Liver (tissue), 9 donors: Measurements from ENCODE around the gene GBGT1. TPM values are rescaled to one million over a fixed set of nuclear protein-coding genes. Genes with fewer than 3 reads are reported as not detected.

Experiments used
- DNase-seq: peaks from one replicate; pipeline ENCODE4 v3.0.0-alpha.2; 2017; ENCODE audit warnings: low spot score
- H3K27ac ChIP-seq, 2 donors: one replicate each; pipeline ENCODE4 v1.7.0; 2013; ENCODE audit warnings: inconsistent platforms in 2 of 2, low read length in 2 of 2, control low read depth in 1 of 2, low read depth in 1 of 2, mild to moderate bottlenecking in 1 of 2
- H3K27me3 ChIP-seq, 4 donors: one replicate each; pipeline versions ENCODE4 v1.6.1 to v1.7.0; 2013; ENCODE audit warnings: low read length in 3 of 4, inconsistent platforms in 1 of 4, mild to moderate bottlenecking in 1 of 4, moderate library complexity in 1 of 4; ENCODE audit not compliant: control insufficient read depth in 4 of 4, insufficient read depth in 4 of 4
- H3K36me3 ChIP-seq, 4 donors: one replicate each; pipeline versions ENCODE4 v1.6.1 to v1.7.0; 2013; ENCODE audit warnings: low read length in 3 of 4, mild to moderate bottlenecking in 3 of 4, low read depth in 1 of 4, moderate library complexity in 1 of 4; ENCODE audit not compliant: control insufficient read depth in 4 of 4, insufficient read depth in 3 of 4
- H3K4me1 ChIP-seq, 4 donors: one replicate each; pipeline versions ENCODE4 v1.6.1 to v1.7.0; 2013; ENCODE audit warnings: low read length in 3 of 4, mild to moderate bottlenecking in 3 of 4, moderate library complexity in 1 of 4; ENCODE audit not compliant: control insufficient read depth in 4 of 4, insufficient read depth in 4 of 4
- H3K4me3 ChIP-seq, 3 donors: one replicate each; pipeline versions ENCODE4 v1.6.1 to v1.7.0; 2013; ENCODE audit warnings: low read length in 3 of 3, control low read depth in 1 of 3, low read depth in 1 of 3, mild to moderate bottlenecking in 1 of 3
- H3K9ac ChIP-seq, 2 donors: one replicate each; pipeline ENCODE4 v1.7.0; 2013; ENCODE audit warnings: low read length in 2 of 2, mild to moderate bottlenecking in 2 of 2, moderate library complexity in 2 of 2, control low read depth in 1 of 2, low read depth in 1 of 2
- H3K9me3 ChIP-seq, 4 donors: one replicate each; pipeline versions ENCODE4 v1.6.1 to v1.7.0; 2013; ENCODE audit warnings: low read length in 3 of 4; ENCODE audit not compliant: control insufficient read depth in 4 of 4
- EGR1 ChIP-seq, 2 donors: IDR thresholded peaks; 2 replicates each; pipeline ENCODE4 v1.6.1; 2016 to 2018; ENCODE audit warnings: antibody characterized with exemption in 2 of 2, low read depth in 2 of 2
- FOXA1 ChIP-seq: IDR thresholded peaks from 2 replicates; pipeline ENCODE4 v1.6.1; 2016; ENCODE audit warnings: antibody characterized with exemption
- FOXA2 ChIP-seq: IDR thresholded peaks from 2 replicates; pipeline ENCODE4 v1.6.1; 2016; ENCODE audit warnings: antibody characterized with exemption
- GABPA ChIP-seq, 2 donors: IDR thresholded peaks in 1 of 2; conservative IDR thresholded peaks in 1 of 2; 2 replicates each; pipeline ENCODE4 v1.6.1; 2016; ENCODE audit warnings: antibody characterized with exemption in 2 of 2, mild to moderate bottlenecking in 1 of 2, moderate library complexity in 1 of 2
- HNF4A ChIP-seq, 2 donors: conservative IDR thresholded peaks; 2 replicates each; pipeline ENCODE4 v1.6.1; 2016; ENCODE audit warnings: antibody characterized with exemption in 2 of 2, mild to moderate bottlenecking in 2 of 2
- HNF4G ChIP-seq: IDR thresholded peaks from 2 replicates; pipeline ENCODE4 v1.6.1; 2016; ENCODE audit warnings: antibody characterized with exemption
- JUND ChIP-seq, 2 donors: IDR thresholded peaks; 2 replicates each; pipeline ENCODE4 v1.6.1; 2016; ENCODE audit warnings: antibody characterized with exemption in 2 of 2
- NR2F2 ChIP-seq: IDR thresholded peaks from 2 replicates; pipeline ENCODE4 v1.6.1; 2016; ENCODE audit warnings: antibody characterized with exemption
- RXRA ChIP-seq, 2 donors: IDR thresholded peaks; 2 replicates each; pipeline ENCODE4 v1.6.1; 2017 to 2018; ENCODE audit warnings: antibody characterized with exemption in 2 of 2, mild to moderate bottlenecking in 1 of 2
- SP1 ChIP-seq: IDR thresholded peaks from 2 replicates; pipeline ENCODE4 v1.6.1; 2018; ENCODE audit warnings: antibody characterized with exemption, mild to moderate bottlenecking
- TAF1 ChIP-seq: conservative IDR thresholded peaks from 2 replicates; pipeline ENCODE4 v1.6.1; 2016; ENCODE audit warnings: antibody characterized with exemption, mild to moderate bottlenecking
- YY1 ChIP-seq: IDR thresholded peaks from 2 replicates; pipeline ENCODE4 v1.6.1; 2016; ENCODE audit warnings: antibody characterized with exemption, mild to moderate bottlenecking
- WGBS: extraction: QIAGEN DNeasy Blood & Tissue Kit; methylation state at CpG from one replicate; pipeline ENCODE4 v1.1.7; 2013; 5-methylcytosine and 5-hydroxymethylcytosine counted together
- polyA plus RNA-seq, 2 donors: library from polyadenylated mRNA; stranded (reverse) in 1 of 2; unstranded in 1 of 2; fragments of 200-250 nt in 1 of 2; fragments of >200 nt in 1 of 2; fragmentation: Nextera tagmentation in 1 of 2; extraction: Ambion mirVana in 1 of 2; gene quantifications; one replicate each; pipeline versions ENCODE4 v1.2.1 to v1.2.3, GENCODE V29; 2013 to 2015
- total RNA-seq, 2 donors: library from RNA; depleted of rRNA; stranded (reverse); fragments of >200 nt; gene quantifications; one replicate each; pipeline ENCODE4 v1.2.3, GENCODE V29; 2014
- TF ChIP-seq, protein P1 (sequence below): fragments of 150-350 bp; IDR thresholded peaks from 2 replicates; pipeline ENCODE4 v1.5.1; 2017; ENCODE audit warnings: improper control_type of control experiment, low read depth, low read length; ENCODE audit not compliant: missing input control
- TF ChIP-seq, protein P2 (sequence below): IDR thresholded peaks from 2 replicates; pipeline ENCODE4 v1.6.1; 2016; ENCODE audit warnings: antibody characterized with exemption, mild to moderate bottlenecking
- TF ChIP-seq, protein P3 (sequence below): IDR thresholded peaks from 2 replicates; pipeline ENCODE4 v1.6.1; 2016; ENCODE audit warnings: antibody characterized with exemption
- donor health status: healthy.
- donor health status: healthy.
- donor health status: healthy.
- donor health status: healthy.
- donor health status: healthy.

GBGT1 gene
- total and polyA plus RNA-seq, 4 donors, result 0.33 to 25.7 (median 2.3) TPM

DNA sequence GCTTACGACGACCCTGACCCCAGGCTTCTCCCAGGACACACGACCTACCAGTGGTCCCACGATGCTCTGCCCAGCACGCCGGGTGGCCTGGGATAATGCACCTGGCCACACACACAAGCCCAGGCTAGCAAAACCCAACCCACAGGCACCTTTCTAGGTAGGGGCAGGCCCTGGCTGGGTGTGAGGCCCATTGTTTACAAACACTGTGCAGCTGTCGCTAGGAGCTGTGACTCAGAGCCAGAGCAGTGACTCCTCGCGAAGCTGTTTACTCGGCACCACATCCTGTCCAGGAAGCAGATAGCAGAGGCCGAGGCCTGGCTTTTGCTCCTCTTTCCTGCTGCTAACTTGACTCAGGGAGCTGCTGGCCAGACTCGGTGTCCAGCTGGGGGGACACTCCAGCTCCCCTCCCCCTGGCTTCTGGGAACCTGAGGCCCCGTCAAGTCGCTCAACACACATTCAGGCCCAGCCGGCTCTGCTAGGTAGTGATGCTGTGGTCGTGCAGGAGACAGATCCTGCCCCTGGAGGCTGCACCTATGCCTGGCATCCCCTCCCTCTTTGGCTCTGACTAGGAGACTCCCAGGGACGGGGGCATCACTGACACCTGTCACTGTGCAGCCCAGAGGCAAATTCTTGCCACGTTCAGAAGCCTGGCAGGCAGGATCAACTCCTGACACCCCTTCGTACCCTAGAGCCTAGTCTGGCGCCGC lies 29.9 kb downstream of the GBGT1 start:
- peaks cover 6 to 21% (median 13%) of the 10 kb centered on the region in 4 donors for H3K4me1 ChIP-seq
- no peak for TF ChIP-seq EGR1 (IDR thresholded peaks at IDR 0.05; ENCODE audit: low read depth in 2 of 2)
- no peak for TF ChIP-seq TAF1
- TF ChIP-seq NR2F2, result peak; percentile 92
- TF ChIP-seq JUND (IDR thresholded peaks at IDR 0.05), result peak; percentile 83 to 91
- no peak for TF ChIP-seq HNF4G
- peak; percentile 73 for TF ChIP-seq FOXA1
- peak; percentile 86 for TF ChIP-seq FOXA2
- TF ChIP-seq, protein P1, sequence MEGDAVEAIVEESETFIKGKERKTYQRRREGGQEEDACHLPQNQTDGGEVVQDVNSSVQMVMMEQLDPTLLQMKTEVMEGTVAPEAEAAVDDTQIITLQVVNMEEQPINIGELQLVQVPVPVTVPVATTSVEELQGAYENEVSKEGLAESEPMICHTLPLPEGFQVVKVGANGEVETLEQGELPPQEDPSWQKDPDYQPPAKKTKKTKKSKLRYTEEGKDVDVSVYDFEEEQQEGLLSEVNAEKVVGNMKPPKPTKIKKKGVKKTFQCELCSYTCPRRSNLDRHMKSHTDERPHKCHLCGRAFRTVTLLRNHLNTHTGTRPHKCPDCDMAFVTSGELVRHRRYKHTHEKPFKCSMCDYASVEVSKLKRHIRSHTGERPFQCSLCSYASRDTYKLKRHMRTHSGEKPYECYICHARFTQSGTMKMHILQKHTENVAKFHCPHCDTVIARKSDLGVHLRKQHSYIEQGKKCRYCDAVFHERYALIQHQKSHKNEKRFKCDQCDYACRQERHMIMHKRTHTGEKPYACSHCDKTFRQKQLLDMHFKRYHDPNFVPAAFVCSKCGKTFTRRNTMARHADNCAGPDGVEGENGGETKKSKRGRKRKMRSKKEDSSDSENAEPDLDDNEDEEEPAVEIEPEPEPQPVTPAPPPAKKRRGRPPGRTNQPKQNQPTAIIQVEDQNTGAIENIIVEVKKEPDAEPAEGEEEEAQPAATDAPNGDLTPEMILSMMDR, result no peak
- TF ChIP-seq HNF4A (conservative IDR thresholded peaks at IDR 0.05), result no peak
- peak; percentile 79 for TF ChIP-seq SP1
- no peak for TF ChIP-seq YY1
- TF ChIP-seq, protein P2, sequence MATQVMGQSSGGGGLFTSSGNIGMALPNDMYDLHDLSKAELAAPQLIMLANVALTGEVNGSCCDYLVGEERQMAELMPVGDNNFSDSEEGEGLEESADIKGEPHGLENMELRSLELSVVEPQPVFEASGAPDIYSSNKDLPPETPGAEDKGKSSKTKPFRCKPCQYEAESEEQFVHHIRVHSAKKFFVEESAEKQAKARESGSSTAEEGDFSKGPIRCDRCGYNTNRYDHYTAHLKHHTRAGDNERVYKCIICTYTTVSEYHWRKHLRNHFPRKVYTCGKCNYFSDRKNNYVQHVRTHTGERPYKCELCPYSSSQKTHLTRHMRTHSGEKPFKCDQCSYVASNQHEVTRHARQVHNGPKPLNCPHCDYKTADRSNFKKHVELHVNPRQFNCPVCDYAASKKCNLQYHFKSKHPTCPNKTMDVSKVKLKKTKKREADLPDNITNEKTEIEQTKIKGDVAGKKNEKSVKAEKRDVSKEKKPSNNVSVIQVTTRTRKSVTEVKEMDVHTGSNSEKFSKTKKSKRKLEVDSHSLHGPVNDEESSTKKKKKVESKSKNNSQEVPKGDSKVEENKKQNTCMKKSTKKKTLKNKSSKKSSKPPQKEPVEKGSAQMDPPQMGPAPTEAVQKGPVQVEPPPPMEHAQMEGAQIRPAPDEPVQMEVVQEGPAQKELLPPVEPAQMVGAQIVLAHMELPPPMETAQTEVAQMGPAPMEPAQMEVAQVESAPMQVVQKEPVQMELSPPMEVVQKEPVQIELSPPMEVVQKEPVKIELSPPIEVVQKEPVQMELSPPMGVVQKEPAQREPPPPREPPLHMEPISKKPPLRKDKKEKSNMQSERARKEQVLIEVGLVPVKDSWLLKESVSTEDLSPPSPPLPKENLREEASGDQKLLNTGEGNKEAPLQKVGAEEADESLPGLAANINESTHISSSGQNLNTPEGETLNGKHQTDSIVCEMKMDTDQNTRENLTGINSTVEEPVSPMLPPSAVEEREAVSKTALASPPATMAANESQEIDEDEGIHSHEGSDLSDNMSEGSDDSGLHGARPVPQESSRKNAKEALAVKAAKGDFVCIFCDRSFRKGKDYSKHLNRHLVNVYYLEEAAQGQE, result peak; percentile 27
- TF ChIP-seq GABPA (IDR thresholded peaks at IDR 0.05 in 1 of 2, conservative IDR thresholded peaks at IDR 0.05 in 1 of 2), result peak in 1 of 2 donors; percentile 72
- TF ChIP-seq, protein P3, sequence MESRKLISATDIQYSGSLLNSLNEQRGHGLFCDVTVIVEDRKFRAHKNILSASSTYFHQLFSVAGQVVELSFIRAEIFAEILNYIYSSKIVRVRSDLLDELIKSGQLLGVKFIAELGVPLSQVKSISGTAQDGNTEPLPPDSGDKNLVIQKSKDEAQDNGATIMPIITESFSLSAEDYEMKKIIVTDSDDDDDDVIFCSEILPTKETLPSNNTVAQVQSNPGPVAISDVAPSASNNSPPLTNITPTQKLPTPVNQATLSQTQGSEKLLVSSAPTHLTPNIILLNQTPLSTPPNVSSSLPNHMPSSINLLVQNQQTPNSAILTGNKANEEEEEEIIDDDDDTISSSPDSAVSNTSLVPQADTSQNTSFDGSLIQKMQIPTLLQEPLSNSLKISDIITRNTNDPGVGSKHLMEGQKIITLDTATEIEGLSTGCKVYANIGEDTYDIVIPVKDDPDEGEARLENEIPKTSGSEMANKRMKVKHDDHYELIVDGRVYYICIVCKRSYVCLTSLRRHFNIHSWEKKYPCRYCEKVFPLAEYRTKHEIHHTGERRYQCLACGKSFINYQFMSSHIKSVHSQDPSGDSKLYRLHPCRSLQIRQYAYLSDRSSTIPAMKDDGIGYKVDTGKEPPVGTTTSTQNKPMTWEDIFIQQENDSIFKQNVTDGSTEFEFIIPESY, result no peak
- TF ChIP-seq RXRA (IDR thresholded peaks at IDR 0.05), result peak; percentile 52 to 79
- WGBS, result 50% methylated on average over 21 of the region's 21 CpGs
- peak; percentile 66 for DNase-seq
- H3K4me3 ChIP-seq, result no peak overlapping the region
- H3K27me3 ChIP-seq, result no peaks in the 10 kb centered on the region
- no peaks in the 10 kb centered on the region for H3K36me3 ChIP-seq
- H3K9ac ChIP-seq, result peak overlapping the region; percentile 49 to 76
- H3K27ac ChIP-seq, result peak overlapping the region; percentile 84 to 86
- no peaks in the 10 kb centered on the region for H3K9me3 ChIP-seq

DNA sequence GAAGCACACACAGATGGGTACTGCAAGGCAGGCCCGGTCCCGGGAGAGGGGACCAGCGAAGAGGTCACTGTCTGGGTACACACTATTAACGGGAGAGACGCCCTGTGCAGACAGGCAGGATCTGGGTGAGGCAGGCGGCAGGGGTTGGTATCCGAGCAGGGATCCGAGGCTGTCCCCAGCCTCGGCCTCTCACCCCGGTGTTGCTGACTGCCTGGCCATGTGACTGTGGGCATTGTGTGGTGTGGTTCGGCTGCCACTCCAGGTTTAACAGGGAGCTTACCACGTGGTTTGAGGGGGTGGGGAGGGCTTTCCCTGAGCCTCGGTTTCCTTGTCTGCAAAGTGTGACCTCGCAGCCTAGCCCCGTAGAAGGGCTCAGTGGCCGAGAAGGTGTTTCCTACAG lies 31.5 kb downstream of the GBGT1 start:
- no peak for DNase-seq
- Histone ChIP-seq H3K27ac (peak overlapping the region; percentile 0 to 36), H3K4me1 (peaks cover 10 to 31% (median 21%) of the 10 kb centered on the region in 4 donors), H3K9ac (no peak overlapping the region), H3K36me3 (no peaks in the 10 kb centered on the region), H3K27me3 (no peaks in the 10 kb centered on the region), H3K9me3 (no peaks in the 10 kb centered on the region), H3K4me3 (no peak overlapping the region)
- TF ChIP-seq, protein P1, result no peak
- TF ChIP-seq JUND (IDR thresholded peaks at IDR 0.05) (no peak), HNF4A (conservative IDR thresholded peaks at IDR 0.05) (no peak), YY1 (no peak)
- 91% methylated on average over 16 of the region's 16 CpGs for WGBS
